Measurements from ENCODE around the gene ABCC8. TPM values are rescaled to one million over a fixed set of nuclear protein-coding genes. Genes with fewer than 3 reads are reported as not detected.

ABCC8 gene
- total and polyA plus RNA-seq, 2 donors from 2014 or later = 1.3 to 3.2 TPM

DNA sequence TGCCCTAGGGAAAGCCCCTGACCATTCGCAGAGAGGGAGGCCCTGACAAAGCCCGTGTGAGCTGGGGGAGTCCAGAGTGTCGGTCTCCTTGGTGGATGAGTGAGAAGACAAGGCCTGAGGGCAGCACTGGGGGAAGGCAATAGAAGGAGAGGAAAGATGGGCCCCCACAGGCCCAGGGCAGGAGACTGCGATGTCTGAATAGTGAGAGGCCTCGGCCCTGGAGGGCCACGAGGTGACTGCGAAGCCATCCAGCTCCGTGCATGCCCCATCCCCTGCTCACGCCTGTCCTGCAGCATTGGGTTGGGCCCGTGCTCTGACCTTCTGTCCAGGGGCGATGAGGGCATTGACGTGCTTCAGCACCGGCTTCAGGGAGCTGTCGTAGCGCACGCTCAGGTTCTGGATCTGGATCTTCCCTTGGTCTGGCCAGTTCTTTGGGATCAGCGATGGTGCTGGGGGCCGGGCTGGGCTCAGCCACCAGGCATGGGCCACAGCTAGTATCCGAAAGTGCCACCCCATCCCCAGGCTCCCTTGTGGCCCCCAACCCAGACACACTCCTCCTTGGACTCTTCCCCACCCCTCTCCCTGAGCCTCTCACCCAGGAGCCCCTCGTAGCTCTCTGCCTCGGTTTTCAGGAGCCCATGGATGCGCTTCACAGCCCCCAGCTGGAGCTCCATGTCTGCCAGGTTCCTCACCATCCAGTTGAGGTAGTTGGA is 79.9 kb downstream of the ABCC8 start:
- TF ChIP-seq, protein P1, sequence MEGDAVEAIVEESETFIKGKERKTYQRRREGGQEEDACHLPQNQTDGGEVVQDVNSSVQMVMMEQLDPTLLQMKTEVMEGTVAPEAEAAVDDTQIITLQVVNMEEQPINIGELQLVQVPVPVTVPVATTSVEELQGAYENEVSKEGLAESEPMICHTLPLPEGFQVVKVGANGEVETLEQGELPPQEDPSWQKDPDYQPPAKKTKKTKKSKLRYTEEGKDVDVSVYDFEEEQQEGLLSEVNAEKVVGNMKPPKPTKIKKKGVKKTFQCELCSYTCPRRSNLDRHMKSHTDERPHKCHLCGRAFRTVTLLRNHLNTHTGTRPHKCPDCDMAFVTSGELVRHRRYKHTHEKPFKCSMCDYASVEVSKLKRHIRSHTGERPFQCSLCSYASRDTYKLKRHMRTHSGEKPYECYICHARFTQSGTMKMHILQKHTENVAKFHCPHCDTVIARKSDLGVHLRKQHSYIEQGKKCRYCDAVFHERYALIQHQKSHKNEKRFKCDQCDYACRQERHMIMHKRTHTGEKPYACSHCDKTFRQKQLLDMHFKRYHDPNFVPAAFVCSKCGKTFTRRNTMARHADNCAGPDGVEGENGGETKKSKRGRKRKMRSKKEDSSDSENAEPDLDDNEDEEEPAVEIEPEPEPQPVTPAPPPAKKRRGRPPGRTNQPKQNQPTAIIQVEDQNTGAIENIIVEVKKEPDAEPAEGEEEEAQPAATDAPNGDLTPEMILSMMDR (IDR thresholded peaks at IDR 0.05; ENCODE audit: borderline replicate concordance, extremely low read depth, insufficient read depth) = no peak
- Histone ChIP-seq H3K4me1 (ENCODE audit: control insufficient read depth in 2 of 3, insufficient read depth in 2 of 3, low read depth in 1 of 3, low read length in 3 of 3) (no peaks in the 10 kb centered on the region), H3K27ac (ENCODE audit: low read depth in 2 of 2, low read length in 2 of 2) (no peak overlapping the region), H3K4me3 (ENCODE audit: low read length in 3 of 3) (no peak overlapping the region), H3K27me3 (ENCODE audit: control insufficient read depth, insufficient read depth, low read length) (no peaks in the 10 kb centered on the region), H3K9ac (ENCODE audit: low read length in 3 of 3) (no peak overlapping the region), H3K36me3 (ENCODE audit: control insufficient read depth in 2 of 3, insufficient read depth in 3 of 3, low read length in 3 of 3) (no peaks in the 10 kb centered on the region), H3K9me3 (ENCODE audit: control insufficient read depth in 2 of 3, insufficient read depth in 1 of 3, low read length in 3 of 3) (no peaks in the 10 kb centered on the region)
- FAIRE-seq (no peak), DNase-seq (no peak)
- intact Hi-C loops (cut with DNase I) = no loop called here

DNA sequence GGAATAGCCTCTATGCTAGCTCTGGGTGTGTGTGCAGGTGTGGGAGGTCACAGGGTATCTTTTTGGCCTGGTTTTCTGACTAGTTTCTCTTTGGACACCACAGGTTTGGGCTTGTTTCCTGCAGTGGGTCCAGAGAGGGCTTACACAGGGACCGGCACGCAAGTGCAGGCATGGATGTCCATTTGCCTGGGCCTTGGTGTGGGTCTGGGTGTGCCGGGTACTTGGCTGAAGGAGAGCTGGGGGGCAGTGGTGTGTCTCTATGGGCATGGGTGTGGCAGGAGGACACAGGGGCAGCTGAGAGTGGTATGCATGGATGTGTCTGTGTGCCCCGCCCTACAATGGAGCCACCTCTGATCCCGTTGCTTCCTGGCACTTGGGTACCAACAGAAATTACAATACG is 80.7 kb downstream of the ABCC8 start:
- Histone ChIP-seq H3K4me3 (ENCODE audit: low read length in 3 of 3) (no peak overlapping the region), H3K9me3 (ENCODE audit: control insufficient read depth in 2 of 3, insufficient read depth in 1 of 3, low read length in 3 of 3) (no peaks in the 10 kb centered on the region), H3K9ac (ENCODE audit: low read length in 3 of 3) (no peak overlapping the region), H3K36me3 (ENCODE audit: control insufficient read depth in 2 of 3, insufficient read depth in 3 of 3, low read length in 3 of 3) (no peaks in the 10 kb centered on the region), H3K4me1 (ENCODE audit: control insufficient read depth in 2 of 3, insufficient read depth in 2 of 3, low read depth in 1 of 3, low read length in 3 of 3) (no peaks in the 10 kb centered on the region), H3K27me3 (ENCODE audit: control insufficient read depth, insufficient read depth, low read length) (no peaks in the 10 kb centered on the region), H3K27ac (ENCODE audit: low read depth in 2 of 2, low read length in 2 of 2) (no peak overlapping the region)
- intact Hi-C loops (cut with DNase I) = no loop called here
- DNase-seq (no peak), FAIRE-seq (no peak)
- TF ChIP-seq, protein P1 (IDR thresholded peaks at IDR 0.05; ENCODE audit: borderline replicate concordance, extremely low read depth, insufficient read depth) = no peak

DNA sequence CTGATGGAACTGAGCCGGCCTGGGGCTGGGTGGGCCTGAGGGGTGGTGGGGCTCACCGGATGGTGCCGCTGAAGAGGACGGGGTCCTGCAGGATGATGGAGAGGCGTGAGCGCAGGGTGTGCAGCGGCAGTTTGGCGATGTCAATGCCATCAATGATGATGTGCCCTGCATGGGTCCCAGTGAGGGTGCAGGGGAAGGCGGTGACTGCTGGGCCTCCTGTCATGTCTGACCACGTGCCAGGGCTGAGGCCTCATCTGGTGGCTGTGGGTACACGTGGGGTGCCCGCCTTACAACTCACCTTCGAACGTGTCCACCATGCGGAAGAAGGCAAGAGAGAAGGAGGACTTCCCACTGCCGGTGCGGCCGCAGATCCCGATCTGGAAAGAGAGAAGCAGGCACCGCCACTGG is 81.1 kb downstream of the ABCC8 start:
- intact Hi-C loops (cut with DNase I) = no loop called here
- no peak for FAIRE-seq
- H3K36me3 ChIP-seq (ENCODE audit: control insufficient read depth in 2 of 3, insufficient read depth in 3 of 3, low read length in 3 of 3) = no peaks in the 10 kb centered on the region
- TF ChIP-seq, protein P1 (IDR thresholded peaks at IDR 0.05; ENCODE audit: borderline replicate concordance, extremely low read depth, insufficient read depth) = no peak
- H3K4me1 ChIP-seq (ENCODE audit: control insufficient read depth in 2 of 3, insufficient read depth in 2 of 3, low read depth in 1 of 3, low read length in 3 of 3) = no peaks in the 10 kb centered on the region
- no peak for DNase-seq
- H3K4me3 ChIP-seq (ENCODE audit: low read length in 3 of 3) = no peak overlapping the region
- H3K27ac ChIP-seq (ENCODE audit: low read depth in 2 of 2, low read length in 2 of 2) = no peak overlapping the region
- H3K9me3 ChIP-seq (ENCODE audit: control insufficient read depth in 2 of 3, insufficient read depth in 1 of 3, low read length in 3 of 3) = no peaks in the 10 kb centered on the region
- no peaks in the 10 kb centered on the region for H3K27me3 ChIP-seq (ENCODE audit: control insufficient read depth, insufficient read depth, low read length)
- H3K9ac ChIP-seq (ENCODE audit: low read length in 3 of 3) = no peak overlapping the region

Data from kidney (tissue), 14 donors.